Peyer's patch (tissue), 4 donors: ENCODE measurements around the gene EHD2.

ENCODE experiments used
- POLR2A ChIP-seq, 2 donors: fragments of 450-650 bp; IDR thresholded peaks; one replicate each; pipeline ENCODE4 v1.5.1; 2017; ENCODE audit warnings: antibody characterized with exemption in 2 of 2, mild to moderate bottlenecking in 2 of 2, moderate library complexity in 2 of 2
- TF ChIP-seq, protein P1 (sequence below), 6 experiments: fragments of 450-650 bp in 4 of 6; fragments of 200-600 bp in 2 of 6; sonication (generic) in 1 of 6; IDR thresholded peaks; one replicate each; pipeline ENCODE4 v1.5.1; 2017 to 2019; ENCODE audit warnings: antibody characterized with exemption in 6 of 6, mild to moderate bottlenecking in 3 of 6, moderate library complexity in 1 of 6

DNA sequence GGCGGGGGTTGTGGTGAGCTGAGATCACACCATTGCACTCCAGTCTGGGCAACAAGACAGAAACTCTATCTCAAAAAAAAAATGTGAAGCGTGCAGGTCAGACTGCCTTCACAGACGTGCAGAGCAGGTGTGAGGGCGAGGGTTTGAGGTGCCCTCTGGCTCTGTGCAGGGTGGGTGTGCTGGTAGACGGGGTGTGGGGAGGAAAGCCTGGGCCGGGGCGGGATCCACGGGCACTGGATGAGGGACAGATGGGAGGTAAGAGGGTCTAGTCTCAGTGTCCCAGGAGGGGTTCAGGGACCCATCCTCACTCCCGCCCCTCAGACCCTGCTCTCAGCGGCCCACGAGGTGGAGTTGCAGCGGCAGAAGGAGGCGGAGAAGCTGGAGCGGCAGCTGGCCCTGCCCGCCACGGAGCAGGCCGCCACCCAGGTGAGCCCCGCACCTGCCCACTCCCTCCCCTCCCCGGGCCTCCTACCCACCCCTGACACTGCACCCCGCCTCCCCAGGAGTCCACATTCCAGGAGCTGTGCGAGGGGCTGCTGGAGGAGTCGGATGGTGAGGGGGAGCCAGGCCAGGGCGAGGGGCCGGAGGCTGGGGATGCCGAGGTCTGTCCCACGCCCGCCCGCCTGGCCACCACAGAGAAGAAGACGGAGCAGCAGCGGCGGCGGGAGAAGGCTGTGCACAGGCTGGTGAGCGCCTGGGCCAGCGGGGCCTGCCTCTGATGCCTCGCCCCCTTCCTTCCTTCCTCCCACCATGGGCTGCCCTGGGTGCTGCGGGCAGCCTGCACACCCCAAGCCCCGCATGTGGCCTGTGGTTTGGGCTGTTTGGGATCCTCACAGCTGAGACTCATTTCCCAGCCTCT lies 41.2 kb downstream of the EHD2 start:
- no peak for TF ChIP-seq POLR2A (IDR thresholded peaks at IDR 0.05)
- TF ChIP-seq, protein P1, sequence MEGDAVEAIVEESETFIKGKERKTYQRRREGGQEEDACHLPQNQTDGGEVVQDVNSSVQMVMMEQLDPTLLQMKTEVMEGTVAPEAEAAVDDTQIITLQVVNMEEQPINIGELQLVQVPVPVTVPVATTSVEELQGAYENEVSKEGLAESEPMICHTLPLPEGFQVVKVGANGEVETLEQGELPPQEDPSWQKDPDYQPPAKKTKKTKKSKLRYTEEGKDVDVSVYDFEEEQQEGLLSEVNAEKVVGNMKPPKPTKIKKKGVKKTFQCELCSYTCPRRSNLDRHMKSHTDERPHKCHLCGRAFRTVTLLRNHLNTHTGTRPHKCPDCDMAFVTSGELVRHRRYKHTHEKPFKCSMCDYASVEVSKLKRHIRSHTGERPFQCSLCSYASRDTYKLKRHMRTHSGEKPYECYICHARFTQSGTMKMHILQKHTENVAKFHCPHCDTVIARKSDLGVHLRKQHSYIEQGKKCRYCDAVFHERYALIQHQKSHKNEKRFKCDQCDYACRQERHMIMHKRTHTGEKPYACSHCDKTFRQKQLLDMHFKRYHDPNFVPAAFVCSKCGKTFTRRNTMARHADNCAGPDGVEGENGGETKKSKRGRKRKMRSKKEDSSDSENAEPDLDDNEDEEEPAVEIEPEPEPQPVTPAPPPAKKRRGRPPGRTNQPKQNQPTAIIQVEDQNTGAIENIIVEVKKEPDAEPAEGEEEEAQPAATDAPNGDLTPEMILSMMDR (IDR thresholded peaks at IDR 0.05) = no peak
